GM18951 (cell line): ENCODE results near the gene ATF6B.
"Not testable (repeated sequence)": the region's sequence is repeated elsewhere in the genome, so short reads cannot be mapped to it uniquely, and the experiment has no call there.

Experiments used
- POLR2A ChIP-seq: IDR thresholded peaks from 4 replicates; pipeline ENCODE4 v1.6.1; 2011; ENCODE audit warnings: mild to moderate bottlenecking; ENCODE audit not compliant: insufficient read length, insufficient read depth; ENCODE audit errors: extremely low read depth
- in situ Hi-C: fragments of 300-500 bp; cut with MboI; formaldehyde crosslinking; loops from one replicate; pipeline ENCODE4 v1.12.0; 2022; ENCODE audit warnings: low sequenced_read_pairs, mixed read lengths, inconsistent platforms; ENCODE audit not compliant: unreplicated experiment

ATF6B gene

DNA sequence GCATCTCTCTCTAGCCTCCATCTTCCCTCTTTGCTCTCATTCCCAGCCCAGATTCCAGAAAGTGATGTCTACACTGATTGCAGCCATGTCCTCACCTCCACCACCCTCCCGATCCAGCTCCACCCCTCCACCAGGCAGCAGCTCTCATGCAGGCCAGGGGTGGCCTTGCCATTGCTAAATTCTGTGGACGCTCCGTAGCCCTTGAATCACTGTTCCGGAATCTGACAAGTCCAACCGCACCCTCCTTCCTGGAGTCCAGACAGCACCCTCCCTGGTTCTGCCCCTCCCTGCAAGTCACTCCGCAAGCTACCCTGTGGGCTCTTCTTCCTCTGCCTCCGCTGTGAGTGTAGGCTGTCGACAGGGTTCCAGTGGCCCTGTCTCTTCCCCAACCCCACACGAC lies 45.1 kb downstream of the ATF6B start:
- in situ Hi-C loops, result no loop called here
- no peak for TF ChIP-seq POLR2A

DNA sequence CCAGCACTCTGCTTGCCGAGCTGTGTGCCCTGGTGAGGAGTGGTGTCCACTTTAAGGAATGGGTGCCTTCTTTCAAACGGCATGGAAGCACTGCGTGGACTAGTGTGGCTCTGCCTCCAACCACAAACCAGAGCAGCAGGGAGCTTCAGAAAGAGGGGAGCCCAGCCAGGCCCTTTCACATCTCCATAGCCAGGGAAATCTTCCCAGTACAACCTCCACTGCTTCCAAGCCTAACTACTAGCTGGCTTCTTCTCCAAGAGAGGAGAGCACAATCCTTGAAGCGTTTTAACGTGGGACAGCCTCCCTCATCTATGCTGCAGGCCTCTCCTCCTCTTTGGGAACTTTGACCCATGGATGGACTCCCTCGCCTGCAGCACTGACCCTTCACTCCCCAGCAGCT lies 45.6 kb downstream of the ATF6B start:
- no peak for TF ChIP-seq POLR2A
- in situ Hi-C loops, result no loop called here

DNA sequence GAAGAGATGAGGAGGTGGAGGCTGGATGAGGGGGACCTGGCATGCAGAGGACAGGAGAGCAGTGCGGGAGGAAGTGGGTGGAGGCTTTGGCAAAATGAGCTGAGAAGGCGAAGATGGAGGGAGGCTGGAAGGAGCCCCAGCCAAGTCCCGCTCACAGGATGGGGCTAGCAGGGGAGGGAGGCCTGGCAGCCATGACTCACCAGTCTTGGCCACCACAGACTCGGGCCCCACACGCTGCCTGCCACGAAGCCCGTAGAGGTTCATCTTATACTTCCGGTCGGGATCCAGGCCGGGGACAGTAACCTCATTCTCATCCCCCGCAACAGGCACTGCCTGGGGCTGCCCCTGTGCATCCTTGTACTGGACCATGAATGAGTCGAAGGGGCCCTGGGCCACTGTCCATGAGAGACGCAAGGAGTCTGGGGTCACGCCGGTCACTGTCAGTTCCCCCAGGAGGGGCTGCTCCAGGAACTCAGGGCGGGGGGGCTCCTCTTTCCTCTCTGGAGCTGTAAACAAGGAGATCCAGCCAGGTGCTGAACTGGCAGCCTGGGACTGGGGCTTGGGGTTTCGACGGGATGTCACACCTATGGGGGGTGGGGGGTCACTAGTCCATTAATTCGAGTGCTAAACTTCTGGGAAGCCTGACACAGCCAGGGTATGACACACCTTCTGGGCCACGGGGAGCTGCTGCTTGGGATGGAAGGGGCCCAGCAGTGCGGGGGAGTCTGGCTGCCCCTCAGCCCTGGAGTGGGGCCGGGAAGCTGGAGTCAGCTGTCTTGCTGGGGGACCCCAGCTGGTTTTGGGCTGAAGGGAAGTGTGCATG lies 46.7 kb downstream of the ATF6B start:
- in situ Hi-C loops, result no loop called here
- TF ChIP-seq POLR2A, result no peak

DNA sequence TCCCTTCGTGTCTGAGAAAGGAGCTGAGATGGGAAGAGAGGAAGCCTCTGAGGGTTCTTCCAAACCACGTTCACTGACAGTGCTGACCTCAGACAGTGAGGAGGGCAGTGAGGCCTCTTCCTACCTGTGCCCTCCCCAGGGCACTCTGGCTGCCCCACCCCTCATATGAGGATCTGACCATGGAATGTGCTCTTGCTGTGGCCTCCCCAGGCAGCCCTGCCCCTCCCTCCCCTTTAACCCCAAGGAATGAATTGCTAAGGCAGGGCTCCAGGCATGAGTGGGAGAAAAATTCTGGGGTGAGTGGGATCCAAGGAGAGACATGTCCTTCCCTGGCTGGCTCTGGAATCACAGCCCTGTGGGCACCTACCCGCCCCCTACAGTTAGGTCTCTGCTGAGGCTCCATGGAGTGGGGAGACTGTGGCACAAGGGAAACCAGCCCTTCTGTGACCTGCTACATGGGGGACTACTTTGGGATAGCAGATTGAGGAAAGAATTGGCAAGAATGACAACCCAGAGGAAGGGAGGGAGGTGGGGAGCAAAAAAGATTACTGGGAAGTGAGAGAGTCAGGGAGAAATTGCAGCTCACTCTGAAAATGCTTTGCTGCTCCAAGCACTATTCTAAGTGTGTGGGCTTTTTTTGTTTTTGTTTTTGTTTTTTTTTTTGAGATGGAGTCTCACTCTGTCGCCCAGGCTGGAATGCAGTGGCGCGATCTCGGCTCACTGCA lies 48.3 kb downstream of the ATF6B start:
- no peak for TF ChIP-seq POLR2A
- in situ Hi-C loops, result no loop called here

DNA sequence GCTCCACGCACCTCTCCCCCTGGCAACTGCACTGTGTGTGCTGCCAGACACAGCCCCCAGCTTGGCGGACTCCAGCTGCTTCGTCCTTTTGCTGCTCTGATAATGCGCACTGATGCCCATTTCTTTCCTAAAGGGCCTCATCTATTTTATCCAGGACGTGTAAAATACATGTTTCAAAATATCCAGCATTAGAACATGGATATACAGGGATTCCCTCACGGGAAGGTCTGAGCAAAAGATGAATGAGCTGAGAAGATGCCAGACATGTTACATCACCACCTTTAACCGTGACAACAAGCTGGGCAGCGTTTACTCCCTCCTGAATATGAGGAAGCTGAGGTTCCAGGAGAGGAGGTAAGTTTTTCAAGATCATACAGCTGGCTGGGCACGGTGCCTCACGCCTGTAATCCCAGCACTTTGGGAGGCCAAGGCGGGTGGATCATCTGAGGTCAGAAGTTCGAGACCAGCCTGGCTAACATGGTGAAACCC lies 51.7 kb downstream of the ATF6B start:
- no peak for TF ChIP-seq POLR2A
- in situ Hi-C loops, result no loop called here

DNA sequence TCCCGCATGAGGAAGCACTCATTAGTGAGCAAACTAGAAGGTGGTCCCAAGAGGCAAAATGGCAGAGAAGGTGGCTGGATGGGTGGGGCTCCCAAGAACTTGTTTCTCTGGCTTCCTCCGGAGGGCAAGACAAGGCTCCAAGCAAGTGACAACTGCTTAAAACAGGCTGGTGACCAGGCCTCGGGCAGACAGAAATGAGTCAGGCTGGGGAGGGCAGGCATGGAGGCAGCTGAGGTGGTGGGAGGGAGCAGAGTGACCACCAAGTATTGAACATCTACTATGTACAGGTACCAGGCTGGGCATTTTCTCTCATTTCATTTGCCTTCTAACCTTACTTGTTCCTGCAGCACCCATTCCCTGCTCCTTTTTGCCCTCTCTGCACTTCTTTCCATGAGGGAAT lies 52.3 kb downstream of the ATF6B start:
- no peak for TF ChIP-seq POLR2A
- in situ Hi-C loops, result no loop called here

DNA sequence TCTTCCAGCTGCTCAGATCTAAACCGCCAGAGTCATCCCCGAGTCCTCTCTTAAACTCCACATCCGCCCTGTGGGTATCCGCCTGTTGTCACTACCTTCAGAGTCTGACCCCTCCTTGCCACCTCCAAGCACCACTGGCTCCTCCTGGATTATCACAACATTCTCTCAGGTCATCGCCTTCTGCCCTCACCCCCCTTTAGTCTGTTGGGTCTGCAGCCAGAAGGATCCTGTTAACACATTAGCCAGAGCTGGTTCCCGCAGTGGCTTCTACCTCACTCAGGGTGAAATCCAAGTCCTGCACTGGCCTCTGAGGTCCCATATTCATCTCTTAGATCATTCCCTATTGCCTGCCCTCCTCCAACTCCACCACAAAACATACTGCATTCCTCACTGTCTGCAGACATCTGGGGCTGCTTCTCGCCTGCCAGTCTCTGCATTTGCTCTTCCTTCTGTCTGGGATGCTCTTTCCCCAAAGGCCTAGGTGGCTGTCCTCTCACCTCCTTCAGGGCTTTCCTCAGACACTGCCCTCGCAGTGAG lies 53.0 kb downstream of the ATF6B start:
- TF ChIP-seq POLR2A, result no peak
- in situ Hi-C loops, result no loop called here

DNA sequence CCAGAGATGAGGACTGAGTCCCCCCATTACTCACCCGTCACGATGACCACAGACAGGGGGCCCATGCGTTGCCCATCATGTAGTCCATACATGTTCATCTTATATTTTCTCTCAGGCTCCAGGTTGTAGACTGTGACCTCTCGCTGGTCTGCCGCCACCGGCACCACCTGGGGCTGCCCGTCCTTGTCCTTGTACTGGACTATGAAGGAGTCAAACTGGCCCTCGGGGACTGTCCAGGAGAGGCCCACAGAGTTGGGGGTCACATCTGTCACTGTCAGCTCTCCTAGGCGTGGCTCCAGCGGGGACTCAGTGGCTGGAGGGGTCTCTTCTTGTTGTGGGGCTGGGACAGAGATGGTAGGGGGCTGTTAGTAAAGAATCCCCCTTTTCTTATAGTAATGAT lies 54.4 kb downstream of the ATF6B start:
- in situ Hi-C loops, result no loop called here
- TF ChIP-seq POLR2A, result no peak

DNA sequence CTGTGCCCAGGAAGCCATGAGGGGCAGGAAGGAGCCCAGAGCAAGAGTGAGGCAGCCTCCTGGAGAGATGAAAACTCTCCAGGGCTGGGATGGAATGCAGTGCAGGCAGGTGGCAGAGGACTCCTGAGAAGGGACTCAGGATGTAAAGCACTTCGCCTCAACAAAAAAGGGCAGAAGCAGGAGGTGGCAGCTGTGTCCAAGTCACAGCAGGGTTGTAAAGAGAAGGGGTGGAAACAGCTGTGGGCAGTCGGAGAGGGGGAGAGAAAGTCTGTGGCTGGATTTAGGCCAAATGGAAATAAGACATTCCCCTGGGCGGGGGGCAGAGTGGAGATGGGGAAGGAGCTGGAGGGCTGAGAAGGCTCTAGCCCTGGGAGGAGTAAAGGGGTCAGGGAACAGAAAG lies 54.9 kb downstream of the ATF6B start:
- TF ChIP-seq POLR2A, result no peak
- in situ Hi-C loops, result no loop called here

DNA sequence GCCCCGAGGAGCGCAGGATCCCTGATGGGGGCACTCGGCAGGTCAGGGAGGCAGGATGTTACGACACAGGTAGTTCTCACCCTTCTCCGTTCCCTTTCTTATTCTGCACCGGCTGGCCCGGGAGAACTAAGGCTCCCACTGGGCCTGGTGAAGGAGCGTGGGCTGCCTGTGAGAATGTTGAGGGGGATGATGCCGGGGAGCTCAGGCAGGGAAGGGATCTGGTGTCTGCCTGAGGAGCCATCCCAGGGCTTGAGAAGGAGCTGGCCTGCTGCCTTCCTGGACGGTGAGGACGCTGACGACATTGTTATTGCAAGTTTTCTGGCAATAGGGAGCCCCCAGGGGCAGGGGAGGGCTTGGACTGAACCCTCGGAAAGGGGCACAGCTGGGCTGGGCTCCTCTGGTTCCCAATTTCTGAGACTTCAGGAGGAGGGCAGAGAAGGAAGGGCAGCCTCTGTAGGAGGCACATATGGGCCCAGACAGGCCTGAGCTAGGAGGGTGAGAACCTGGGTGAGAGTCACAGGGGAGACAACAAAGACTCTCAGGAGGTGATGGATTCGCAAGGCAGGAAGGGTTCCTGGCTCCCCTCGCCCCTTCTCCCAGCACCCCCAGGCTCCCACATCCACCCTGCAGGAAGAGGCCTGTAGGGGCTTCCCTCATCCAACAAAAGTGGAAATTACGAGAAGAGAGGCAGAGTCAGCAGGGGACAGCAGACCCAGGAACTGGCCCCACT lies 57.1 kb downstream of the ATF6B start:
- TF ChIP-seq POLR2A, result no peak
- in situ Hi-C loops, result no loop called here

DNA sequence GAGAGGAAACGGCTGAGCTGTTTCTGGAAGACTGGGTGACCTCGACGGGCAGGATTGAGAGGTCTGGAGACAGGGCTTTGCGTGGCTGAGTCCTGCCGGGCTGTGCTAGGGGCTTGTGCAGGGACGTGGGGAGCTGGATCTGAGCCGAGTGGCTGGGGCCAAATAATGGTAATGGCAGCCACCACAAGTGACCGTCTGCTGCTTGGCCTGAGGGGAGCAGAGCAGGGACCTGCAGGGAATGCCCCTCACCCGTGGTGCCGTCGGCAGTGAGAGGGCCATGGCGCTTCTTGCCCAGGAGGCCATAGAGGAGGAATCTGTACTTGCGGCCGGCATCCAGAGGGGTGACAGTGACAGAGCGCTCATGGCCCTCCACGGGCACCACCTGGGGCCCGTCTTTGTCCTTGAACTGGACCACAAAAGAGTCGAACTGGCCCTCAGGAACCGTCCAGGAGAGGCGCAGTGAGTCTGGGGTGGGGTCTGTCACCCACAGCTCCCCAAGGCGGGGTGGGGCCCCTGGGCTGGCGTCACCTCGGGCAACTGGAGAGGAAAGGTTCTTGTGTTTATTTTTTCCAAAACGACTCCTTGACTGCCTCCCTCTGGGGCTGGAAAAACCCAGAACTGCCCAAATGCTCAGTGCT lies 58.0 kb downstream of the ATF6B start:
- no peak for TF ChIP-seq POLR2A
- in situ Hi-C loops, result no loop called here

DNA sequence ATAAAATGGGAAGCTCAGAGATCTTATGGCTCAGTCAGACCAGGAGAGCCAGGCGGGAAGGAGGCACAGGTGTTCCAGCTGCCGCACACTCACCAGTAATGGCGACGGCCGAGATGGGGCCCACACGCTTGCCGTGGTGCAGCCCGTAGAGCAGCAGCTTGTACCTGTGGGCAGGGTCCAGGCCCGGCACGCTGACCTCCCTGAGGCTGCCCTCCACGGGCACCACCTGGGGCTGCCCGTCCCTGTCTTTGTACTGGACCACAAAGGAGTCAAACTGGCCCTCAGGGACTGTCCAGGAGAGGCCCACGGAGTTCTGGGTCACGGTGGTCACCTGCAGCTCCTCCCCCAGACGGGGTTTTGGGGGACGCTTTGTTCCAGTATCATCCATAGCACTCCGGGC lies 58.6 kb downstream of the ATF6B start:
- TF ChIP-seq POLR2A, result no peak
- in situ Hi-C loops, result no loop called here

DNA sequence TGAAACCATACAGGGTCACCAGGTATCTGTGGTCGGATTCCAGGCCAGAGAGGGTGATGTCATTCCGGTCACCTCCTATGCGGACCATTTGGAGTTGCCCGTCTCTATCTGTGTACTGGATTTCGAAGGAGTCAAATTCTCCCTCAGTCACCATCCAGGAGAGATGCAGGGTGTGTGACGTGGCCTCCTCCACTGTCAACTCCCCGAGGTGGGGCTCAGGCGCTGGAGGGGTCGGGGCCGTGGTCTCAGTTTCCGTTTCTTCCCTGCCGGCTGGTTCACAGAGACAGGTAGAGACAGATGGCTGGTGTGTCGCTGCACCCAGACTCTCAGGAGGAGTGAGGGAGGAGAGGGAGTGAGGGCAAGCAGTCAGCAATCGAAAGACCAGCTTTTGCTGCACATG lies 59.2 kb downstream of the ATF6B start:
- in situ Hi-C loops, result no loop called here
- TF ChIP-seq POLR2A, result no peak

DNA sequence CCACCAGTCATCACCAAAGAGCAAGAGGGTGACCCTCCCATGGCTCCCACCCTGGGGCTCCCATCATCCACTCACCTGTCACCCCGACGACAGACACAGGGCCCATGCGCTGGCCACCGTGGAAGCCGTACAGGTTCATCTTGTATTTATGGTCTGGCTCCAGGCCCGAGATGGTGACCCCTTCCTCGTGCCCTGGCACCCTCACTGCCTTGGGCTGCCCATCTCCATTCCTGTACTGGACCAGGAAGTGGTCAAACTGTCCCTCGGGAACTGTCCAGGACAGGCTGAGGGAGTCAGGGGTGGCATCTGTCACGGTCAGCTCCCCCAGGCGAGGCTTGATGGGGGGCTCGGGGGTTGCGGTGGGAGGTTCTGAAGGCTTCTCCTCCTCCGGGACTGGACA lies 59.7 kb downstream of the ATF6B start:
- in situ Hi-C loops, result not testable (repeated sequence)

DNA sequence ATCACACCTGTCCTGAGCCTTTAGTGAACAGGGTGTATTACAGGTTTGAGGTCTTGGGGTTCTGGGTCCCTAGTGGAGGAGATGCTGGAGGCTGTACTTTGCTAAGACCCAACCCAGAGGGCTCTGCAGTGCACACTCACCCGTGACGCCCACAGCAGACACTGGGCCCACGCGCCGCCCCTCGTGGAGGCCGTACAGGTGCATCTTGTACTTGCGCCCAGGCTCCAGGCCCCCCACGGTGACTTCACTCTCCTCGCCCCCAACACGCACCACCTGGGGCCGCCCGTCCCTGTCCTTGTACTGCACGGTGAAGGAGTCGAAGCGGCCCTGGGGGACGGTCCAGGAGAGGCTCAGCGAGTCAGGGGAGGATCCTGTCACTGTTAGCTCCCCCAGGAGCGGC lies 60.5 kb downstream of the ATF6B start:
- in situ Hi-C loops, result not testable (repeated sequence)
